OCI-LY1 (cell line): ENCODE data around the gene NCEH1.
"Not testable (repeated sequence)": the region's sequence is repeated elsewhere in the genome, so short reads cannot be mapped to it uniquely, and the experiment has no call there.

Experiments used
- H2AFZ ChIP-seq: fragments of 200-600 bp; sonication (generic), shearing (Covaris generic); 2 replicates; pipeline ENCODE4 v1.6.0; 2014; ENCODE audit warnings: antibody characterized with exemption, mild to moderate bottlenecking, low read length
- H3F3A ChIP-seq: fragments of 200-600 bp; sonication (generic), shearing (Covaris generic); 2 replicates; pipeline ENCODE4 v1.6.0; 2014; ENCODE audit warnings: mild to moderate bottlenecking, antibody characterized with exemption, low read length, moderate library complexity; ENCODE audit not compliant: insufficient read depth
- H3K27ac ChIP-seq: fragments of 200-600 bp; sonication (generic); 2 replicates; pipeline ENCODE4 v1.5.1; 2014; ENCODE audit warnings: low read length, mixed run types, mild to moderate bottlenecking, low read depth; ENCODE audit not compliant: poor library complexity, severe bottlenecking
- H3K27me3 ChIP-seq: fragments of 200-600 bp; sonication (generic); 2 replicates; pipeline ENCODE4 v1.6.0; 2014; ENCODE audit warnings: antibody characterized with exemption, mild to moderate bottlenecking, low read length, moderate library complexity; ENCODE audit not compliant: insufficient read depth
- H3K36me3 ChIP-seq: fragments of 200-600 bp; sonication (generic); 2 replicates; pipeline ENCODE4 v1.6.1; 2014; ENCODE audit warnings: mild to moderate bottlenecking, antibody characterized with exemption, low read length, moderate library complexity, mixed read lengths; ENCODE audit not compliant: insufficient read depth
- H3K4me1 ChIP-seq: fragments of 200-600 bp; sonication (generic); 2 replicates; pipeline ENCODE4 v1.5.1; 2014; ENCODE audit warnings: mild to moderate bottlenecking, low read length, moderate library complexity; ENCODE audit not compliant: insufficient read depth, severe bottlenecking
- H3K4me2 ChIP-seq: fragments of 200-600 bp; sonication (generic), shearing (Covaris generic); 2 replicates; pipeline ENCODE4 v1.6.1; 2014; ENCODE audit warnings: low read length
- H3K4me3 ChIP-seq: fragments of 200-600 bp; sonication (generic); 2 replicates; pipeline ENCODE4 v1.5.1; 2014; ENCODE audit warnings: low read length, low read depth, mild to moderate bottlenecking, mixed read lengths; ENCODE audit not compliant: poor library complexity, severe bottlenecking
- H3K79me2 ChIP-seq: fragments of 200-600 bp; shearing (Covaris generic); 2 replicates; pipeline ENCODE4 v1.6.1; 2016; ENCODE audit warnings: mixed run types, low read length, mixed read lengths; ENCODE audit not compliant: insufficient read depth
- H3K9ac ChIP-seq: fragments of 200-600 bp; sonication (generic), shearing (Covaris generic); 2 replicates; pipeline ENCODE4 v1.6.1; 2014; ENCODE audit warnings: mild to moderate bottlenecking, low read length, mixed read lengths
- H3K9me2 ChIP-seq: fragments of 200-600 bp; sonication (generic), shearing (Covaris generic); 2 replicates; pipeline ENCODE4 v1.6.1; 2014; ENCODE audit warnings: low read depth, mild to moderate bottlenecking, low read length, mixed read lengths
- H3K9me3 ChIP-seq: fragments of 200-600 bp; shearing (Covaris generic); 2 replicates; pipeline ENCODE4 v1.6.1; 2014; ENCODE audit warnings: low read length, mixed read lengths
- H4K20me1 ChIP-seq: fragments of 200-600 bp; sonication (generic), shearing (Covaris generic); 2 replicates; pipeline ENCODE4 v1.6.0; 2016; ENCODE audit warnings: mild to moderate bottlenecking, low read length; ENCODE audit not compliant: insufficient read depth
- EZH2 ChIP-seq: fragments of 200-600 bp; sonication (generic), shearing (Covaris generic); IDR thresholded peaks from 2 replicates; pipeline ENCODE4 v1.8.0; 2017; ENCODE audit warnings: borderline replicate concordance, mixed run types, mild to moderate bottlenecking, antibody characterized with exemption, low read length, moderate library complexity, mixed read lengths
- TF ChIP-seq, protein P1 (sequence below): fragments of 200-600 bp; sonication (generic), shearing (Covaris generic); IDR thresholded peaks from 2 replicates; pipeline ENCODE4 v1.5.1; 2017; ENCODE audit warnings: mild to moderate bottlenecking, antibody characterized with exemption, low read length, moderate library complexity, mixed read lengths

Gene NCEH1

DNA sequence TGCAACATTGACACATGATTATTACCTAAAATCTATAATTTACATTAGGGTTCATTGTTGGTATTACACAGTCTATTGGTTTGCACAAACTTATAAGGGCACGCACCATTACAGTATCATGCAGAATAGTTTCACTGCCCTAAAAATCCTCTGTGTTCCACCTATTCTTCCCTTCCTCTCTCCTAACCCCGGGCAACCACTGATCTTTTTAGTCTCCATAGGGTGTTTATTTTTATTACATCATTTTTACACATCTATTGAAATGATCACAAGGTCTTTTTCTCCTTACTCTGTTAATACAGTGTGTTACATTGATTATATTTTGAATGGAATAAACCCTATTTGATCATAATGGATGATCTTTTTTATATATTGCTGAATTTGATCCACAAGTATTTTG, 24.1 kb upstream of the NCEH1 start:
- Histone ChIP-seq H3K9me2 (no peaks in the 10 kb centered on the region), H3K27ac (no peak overlapping the region), H3K27me3 (no peaks in the 10 kb centered on the region), H3F3A (no peaks in the 10 kb centered on the region), H3K9ac (no peak overlapping the region), H3K4me3 (no peak overlapping the region), H3K36me3 (no peaks in the 10 kb centered on the region), H3K4me2 (no peak overlapping the region), H3K4me1 (no peaks in the 10 kb centered on the region), H3K79me2 (no peaks in the 10 kb centered on the region), H3K9me3 (no peaks in the 10 kb centered on the region), H4K20me1 (no peaks in the 10 kb centered on the region), H2AFZ (no peak overlapping the region)
- TF ChIP-seq EZH2: no peak

DNA sequence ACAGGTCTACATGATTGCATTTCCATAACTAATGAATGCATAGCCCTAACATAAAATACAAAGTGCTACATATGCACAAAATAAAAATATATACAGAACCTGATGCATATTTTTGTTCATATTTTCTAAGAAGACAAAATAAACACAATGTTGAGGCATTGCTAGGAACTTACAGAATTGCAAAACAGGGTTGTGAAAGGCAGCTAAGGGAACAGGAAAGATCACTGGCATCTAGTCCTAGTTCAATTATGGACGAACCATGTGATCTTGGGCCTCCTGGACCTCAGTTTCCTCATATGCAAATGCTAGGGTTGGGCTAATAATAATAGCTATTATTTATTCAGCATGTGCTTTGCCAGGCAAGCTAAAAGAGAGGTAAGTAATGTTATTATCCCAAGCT, 15.5 kb upstream of the NCEH1 start:
- Histone ChIP-seq H4K20me1 (no peaks in the 10 kb centered on the region), H3K79me2 (no peaks in the 10 kb centered on the region), H3K4me2 (no peak overlapping the region), H3K27ac (no peak overlapping the region), H3F3A (no peaks in the 10 kb centered on the region), H3K36me3 (no peaks in the 10 kb centered on the region), H3K4me3 (no peak overlapping the region), H3K9ac (no peak overlapping the region), H2AFZ (no peak overlapping the region), H3K27me3 (no peaks in the 10 kb centered on the region; the same call in 1 of the 2 replicates), H3K9me2 (no peaks in the 10 kb centered on the region), H3K4me1 (no peaks in the 10 kb centered on the region), H3K9me3 (no peaks in the 10 kb centered on the region)
- no peak for TF ChIP-seq EZH2
- TF ChIP-seq, protein P1, sequence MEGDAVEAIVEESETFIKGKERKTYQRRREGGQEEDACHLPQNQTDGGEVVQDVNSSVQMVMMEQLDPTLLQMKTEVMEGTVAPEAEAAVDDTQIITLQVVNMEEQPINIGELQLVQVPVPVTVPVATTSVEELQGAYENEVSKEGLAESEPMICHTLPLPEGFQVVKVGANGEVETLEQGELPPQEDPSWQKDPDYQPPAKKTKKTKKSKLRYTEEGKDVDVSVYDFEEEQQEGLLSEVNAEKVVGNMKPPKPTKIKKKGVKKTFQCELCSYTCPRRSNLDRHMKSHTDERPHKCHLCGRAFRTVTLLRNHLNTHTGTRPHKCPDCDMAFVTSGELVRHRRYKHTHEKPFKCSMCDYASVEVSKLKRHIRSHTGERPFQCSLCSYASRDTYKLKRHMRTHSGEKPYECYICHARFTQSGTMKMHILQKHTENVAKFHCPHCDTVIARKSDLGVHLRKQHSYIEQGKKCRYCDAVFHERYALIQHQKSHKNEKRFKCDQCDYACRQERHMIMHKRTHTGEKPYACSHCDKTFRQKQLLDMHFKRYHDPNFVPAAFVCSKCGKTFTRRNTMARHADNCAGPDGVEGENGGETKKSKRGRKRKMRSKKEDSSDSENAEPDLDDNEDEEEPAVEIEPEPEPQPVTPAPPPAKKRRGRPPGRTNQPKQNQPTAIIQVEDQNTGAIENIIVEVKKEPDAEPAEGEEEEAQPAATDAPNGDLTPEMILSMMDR: no peak

DNA sequence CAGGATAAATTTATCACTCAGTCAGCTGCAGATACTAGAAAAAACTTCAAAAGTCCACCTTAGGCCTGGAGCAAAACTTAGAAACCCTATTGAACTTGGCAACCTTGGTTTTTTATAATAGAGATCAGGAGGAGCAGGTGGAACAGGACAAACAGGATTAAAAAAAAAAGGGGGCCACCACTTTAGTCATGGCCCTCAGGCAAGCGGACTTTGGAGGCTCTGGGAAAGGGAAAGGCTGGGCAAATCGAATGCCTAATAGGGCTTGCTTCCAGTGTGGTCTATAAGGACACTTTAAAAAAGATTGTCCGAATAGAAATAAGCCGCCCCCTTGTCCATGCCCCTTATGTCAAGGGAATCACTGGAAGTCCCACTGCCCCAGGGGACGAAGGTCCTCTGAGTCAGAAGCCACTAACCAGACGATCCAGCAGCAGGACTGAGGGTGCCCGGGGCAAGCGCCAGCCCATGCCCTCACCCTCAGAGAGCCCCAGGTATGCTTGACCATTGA, 11.7 kb upstream of the NCEH1 start:
- H3K4me2 ChIP-seq, H2AFZ ChIP-seq, H3K4me3 ChIP-seq, H3K36me3 ChIP-seq, H3K27ac ChIP-seq, H3K27me3 ChIP-seq, H3K4me1 ChIP-seq, H3K9me3 ChIP-seq, H3K9ac ChIP-seq, H3K9me2 ChIP-seq, H3K79me2 ChIP-seq, H3F3A ChIP-seq, H4K20me1 ChIP-seq: not testable (repeated sequence)

DNA sequence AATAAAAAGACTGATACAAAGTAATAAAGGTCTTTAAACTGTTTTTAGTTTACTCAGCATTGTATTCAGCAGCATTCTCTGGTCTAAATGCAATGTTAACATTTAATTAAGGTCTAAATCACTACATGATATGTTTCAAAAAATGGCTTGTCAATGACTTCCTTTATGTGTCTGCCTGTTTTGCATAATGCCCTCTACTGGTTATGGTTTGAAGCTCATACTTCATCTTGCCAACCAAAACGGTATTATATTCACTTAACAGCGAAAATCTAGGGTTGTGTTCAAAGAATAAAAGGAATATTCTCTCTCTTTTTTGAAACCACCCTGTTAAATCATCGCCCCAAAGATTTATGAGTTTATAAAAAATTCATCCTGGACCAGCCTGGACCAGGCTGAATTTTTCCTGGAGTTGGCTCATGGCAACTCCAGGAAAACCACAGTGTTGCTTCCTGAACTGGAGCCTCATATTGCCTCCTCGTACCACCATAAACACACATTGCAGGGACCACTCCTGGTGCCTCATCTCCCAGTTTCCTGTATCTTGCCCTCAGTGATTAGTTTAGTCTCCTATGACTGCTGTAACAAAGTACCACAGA, 6.7 kb upstream of the NCEH1 start:
- no peak overlapping the region for H3K4me2 ChIP-seq
- H3K4me3 ChIP-seq: no peak overlapping the region
- 0 out of 2 replicates have a peak, but pooled peaks cover 5% of the 10 kb centered on the region for H3K27me3 ChIP-seq
- no peaks in the 10 kb centered on the region for H3F3A ChIP-seq
- no peak for TF ChIP-seq EZH2
- TF ChIP-seq, protein P1: peak; percentile 54
- H3K9me2 ChIP-seq: no peaks in the 10 kb centered on the region
- H4K20me1 ChIP-seq: no peaks in the 10 kb centered on the region
- no peak overlapping the region for H3K9ac ChIP-seq
- H3K27ac ChIP-seq: no peak overlapping the region
- no peak overlapping the region for H2AFZ ChIP-seq
- H3K36me3 ChIP-seq: no peaks in the 10 kb centered on the region
- no peaks in the 10 kb centered on the region for H3K9me3 ChIP-seq
- H3K4me1 ChIP-seq: no peaks in the 10 kb centered on the region
- no peaks in the 10 kb centered on the region for H3K79me2 ChIP-seq
